HG02840 (cell line): Measurements from ENCODE around the gene CCDC85A.

ENCODE experiments used
- ATAC-seq: cut with Tn5 transposase; IDR thresholded peaks from one replicate; pipeline ENCODE4 v1.9.1; 2021; ENCODE audit warnings: mild to moderate bottlenecking, moderate library complexity, moderate number of reproducible peaks; ENCODE audit not compliant: unreplicated experiment, low FRiP score

Gene CCDC85A

GRCh38 chr2:56292951-56293350 lies 109.2 kb downstream of the CCDC85A start:
- ATAC-seq: no peak

GRCh38 chr2:56295666-56296065 lies 111.9 kb downstream of the CCDC85A start:
- no peak for ATAC-seq

- ATAC-seq: no peak
These were observed 113.9 kb downstream of the CCDC85A start for GRCh38 chr2:56297671-56298070.

GRCh38 chr2:56299171-56299691 lies 115.4 kb downstream of the CCDC85A start:
- ATAC-seq: no peak

- no peak for ATAC-seq
These were observed 125.9 kb downstream of the CCDC85A start for GRCh38 chr2:56309626-56310170.

GRCh38 chr2:56313500-56313921 lies 129.7 kb downstream of the CCDC85A start:
- no peak for ATAC-seq

GRCh38 chr2:56314371-56314770 lies 130.6 kb downstream of the CCDC85A start:
- no peak for ATAC-seq

- ATAC-seq: no peak
These were observed 131.0 kb downstream of the CCDC85A start for GRCh38 chr2:56314796-56315195.

- ATAC-seq: no peak
These were observed 131.6 kb downstream of the CCDC85A start for GRCh38 chr2:56315376-56315775.

- no peak for ATAC-seq
These were observed 132.2 kb downstream of the CCDC85A start for GRCh38 chr2:56316011-56316410.

- ATAC-seq: no peak
These were observed 134.4 kb downstream of the CCDC85A start for GRCh38 chr2:56318147-56318546.

GRCh38 chr2:56325661-56326345 lies 142.0 kb downstream of the CCDC85A start:
- ATAC-seq: no peak

GRCh38 chr2:56326346-56326741 lies 142.6 kb downstream of the CCDC85A start:
- ATAC-seq: no peak

- ATAC-seq: no peak
These were observed 148.0 kb downstream of the CCDC85A start for GRCh38 chr2:56331810-56332209.

GRCh38 chr2:56333812-56334485 lies 150.2 kb downstream of the CCDC85A start:
- ATAC-seq: no peak

- ATAC-seq: no peak
These were observed 150.8 kb downstream of the CCDC85A start for GRCh38 chr2:56334622-56335021.

GRCh38 chr2:56335101-56335500 lies 151.3 kb downstream of the CCDC85A start:
- no peak for ATAC-seq

GRCh38 chr2:56337342-56337741 lies 153.6 kb downstream of the CCDC85A start:
- no peak for ATAC-seq

GRCh38 chr2:56338232-56338631 lies 154.4 kb downstream of the CCDC85A start:
- ATAC-seq: no peak

GRCh38 chr2:56344771-56345170 lies 161.0 kb downstream of the CCDC85A start:
- no peak for ATAC-seq

- ATAC-seq: no peak
These were observed 164.1 kb downstream of the CCDC85A start for GRCh38 chr2:56347881-56348280.
